RWPE2 (cell line): Measurements from ENCODE around the gene GOLM1.

Source experiments
- ATAC-seq: fragments of 200-7000 bp; cut with Tn5 transposase; 3 replicates; pipeline ENCODE4 v1.9.1; 2021; ENCODE audit warnings: low read depth
- DNase-seq: peaks from one replicate; pipeline ENCODE4 v3.0.0-alpha.2; 2020; ENCODE audit warnings: low spot score
- H3K27ac ChIP-seq: fragments of 450-650 bp; 2 replicates; pipeline ENCODE4 v1.5.1; 2017; ENCODE audit warnings: mild to moderate bottlenecking; ENCODE audit not compliant: poor library complexity, severe bottlenecking
- H3K27me3 ChIP-seq: fragments of 250-450 bp; sonication (Bioruptor Pico); 2 replicates; pipeline ENCODE4 v1.5.1; 2021; ENCODE audit warnings: mild to moderate bottlenecking, moderate library complexity; ENCODE audit not compliant: insufficient read depth, poor library complexity, severe bottlenecking
- H3K36me3 ChIP-seq: fragments of 250-450 bp; sonication (Bioruptor Pico); 2 replicates; pipeline ENCODE4 v1.5.1; 2020; ENCODE audit warnings: low read depth, mild to moderate bottlenecking, moderate library complexity
- H3K4me1 ChIP-seq: fragments of 250-450 bp; sonication (Bioruptor Pico); 2 replicates; pipeline ENCODE4 v1.5.1; 2021; ENCODE audit warnings: mild to moderate bottlenecking, moderate library complexity; ENCODE audit not compliant: insufficient read depth, poor library complexity, severe bottlenecking
- H3K4me3 ChIP-seq: fragments of 250-450 bp; sonication (Bioruptor Pico); 2 replicates; pipeline ENCODE4 v1.5.1; 2021; ENCODE audit warnings: mild to moderate bottlenecking, moderate library complexity; ENCODE audit not compliant: severe bottlenecking
- H3K9me3 ChIP-seq: fragments of 250-450 bp; sonication (Bioruptor Pico); 2 replicates; pipeline ENCODE4 v1.5.1; 2021; ENCODE audit warnings: mild to moderate bottlenecking, moderate library complexity; ENCODE audit not compliant: severe bottlenecking
- TF ChIP-seq, protein P1 (sequence below): fragments of 450-650 bp; IDR thresholded peaks from one replicate; pipeline ENCODE4 v1.5.1; 2017; ENCODE audit warnings: mild to moderate bottlenecking, moderate library complexity; ENCODE audit not compliant: poor library complexity, severe bottlenecking

GOLM1 gene

GRCh38 chr9:86046930-86047341, 52.4 kb downstream of the GOLM1 start:
- Histone ChIP-seq H3K36me3 (no peaks in the 10 kb centered on the region), H3K9me3 (no peaks in the 10 kb centered on the region), H3K4me1 (no peaks in the 10 kb centered on the region), H3K27ac (no peak overlapping the region), H3K4me3 (no peak overlapping the region), H3K27me3 (no peaks in the 10 kb centered on the region)
- TF ChIP-seq, protein P1, sequence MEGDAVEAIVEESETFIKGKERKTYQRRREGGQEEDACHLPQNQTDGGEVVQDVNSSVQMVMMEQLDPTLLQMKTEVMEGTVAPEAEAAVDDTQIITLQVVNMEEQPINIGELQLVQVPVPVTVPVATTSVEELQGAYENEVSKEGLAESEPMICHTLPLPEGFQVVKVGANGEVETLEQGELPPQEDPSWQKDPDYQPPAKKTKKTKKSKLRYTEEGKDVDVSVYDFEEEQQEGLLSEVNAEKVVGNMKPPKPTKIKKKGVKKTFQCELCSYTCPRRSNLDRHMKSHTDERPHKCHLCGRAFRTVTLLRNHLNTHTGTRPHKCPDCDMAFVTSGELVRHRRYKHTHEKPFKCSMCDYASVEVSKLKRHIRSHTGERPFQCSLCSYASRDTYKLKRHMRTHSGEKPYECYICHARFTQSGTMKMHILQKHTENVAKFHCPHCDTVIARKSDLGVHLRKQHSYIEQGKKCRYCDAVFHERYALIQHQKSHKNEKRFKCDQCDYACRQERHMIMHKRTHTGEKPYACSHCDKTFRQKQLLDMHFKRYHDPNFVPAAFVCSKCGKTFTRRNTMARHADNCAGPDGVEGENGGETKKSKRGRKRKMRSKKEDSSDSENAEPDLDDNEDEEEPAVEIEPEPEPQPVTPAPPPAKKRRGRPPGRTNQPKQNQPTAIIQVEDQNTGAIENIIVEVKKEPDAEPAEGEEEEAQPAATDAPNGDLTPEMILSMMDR, result no peak
- ATAC-seq (no peak), DNase-seq (no peak)

DNA sequence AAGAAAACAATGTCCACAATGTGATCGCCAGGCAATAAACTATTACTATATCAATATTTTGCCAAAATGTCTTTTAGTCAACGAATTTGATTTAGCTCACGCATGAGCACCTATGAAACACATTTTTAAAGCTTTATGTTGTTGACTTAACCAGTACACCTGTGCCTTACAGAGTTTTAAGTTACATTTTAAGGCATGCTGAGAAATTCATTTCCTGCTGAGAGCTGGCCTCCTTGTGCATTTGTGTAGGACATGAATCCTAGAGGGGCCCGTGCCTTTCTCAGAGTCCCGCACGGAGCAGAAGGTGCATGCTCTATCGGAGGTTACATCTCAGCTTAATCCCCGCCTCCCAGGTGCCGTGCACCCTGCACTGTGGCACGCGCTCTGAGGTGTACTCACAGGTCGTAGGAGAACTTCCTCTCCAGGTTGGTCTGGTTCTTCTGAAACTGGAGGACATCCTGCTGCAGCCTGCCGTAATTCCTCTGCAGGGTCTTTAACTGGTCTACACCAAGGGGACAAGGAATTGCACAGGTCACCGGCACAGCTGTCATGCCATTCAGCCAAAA, 53.2 kb downstream of the GOLM1 start:
- TF ChIP-seq, protein P1, result no peak
- ATAC-seq (no peak), DNase-seq (no peak)
- no peaks in the 10 kb centered on the region for H3K9me3 ChIP-seq
- H3K36me3 ChIP-seq, result no peaks in the 10 kb centered on the region
- no peaks in the 10 kb centered on the region for H3K4me1 ChIP-seq
- H3K27ac ChIP-seq, result no peak overlapping the region
- no peak overlapping the region for H3K4me3 ChIP-seq
- no peaks in the 10 kb centered on the region for H3K27me3 ChIP-seq

- H3K27me3 ChIP-seq, result no peaks in the 10 kb centered on the region
- H3K36me3 ChIP-seq, result no peaks in the 10 kb centered on the region
- H3K9me3 ChIP-seq, result no peaks in the 10 kb centered on the region
- H3K4me1 ChIP-seq, result no peaks in the 10 kb centered on the region
- H3K27ac ChIP-seq, result no peak overlapping the region
- ATAC-seq (no peak), DNase-seq (no peak)
- H3K4me3 ChIP-seq, result no peak overlapping the region
- TF ChIP-seq, protein P1, result no peak
Observed at GRCh38 chr9:86045654-86046053, 53.7 kb downstream of the GOLM1 start.

GRCh38 chr9:86043999-86044398, 55.4 kb downstream of the GOLM1 start:
- no peaks in the 10 kb centered on the region for H3K27me3 ChIP-seq
- H3K27ac ChIP-seq, result no peak overlapping the region
- H3K4me1 ChIP-seq, result no peaks in the 10 kb centered on the region
- ATAC-seq (no peak), DNase-seq (no peak)
- H3K36me3 ChIP-seq, result 0 out of 2 replicates have a peak, but pooled peaks cover 4% of the 10 kb centered on the region
- TF ChIP-seq, protein P1, result no peak
- H3K4me3 ChIP-seq, result no peak overlapping the region
- no peaks in the 10 kb centered on the region for H3K9me3 ChIP-seq

GRCh38 chr9:86043586-86043985, 55.8 kb downstream of the GOLM1 start:
- Histone ChIP-seq H3K4me1 (no peaks in the 10 kb centered on the region), H3K27me3 (no peaks in the 10 kb centered on the region), H3K4me3 (no peak overlapping the region), H3K9me3 (no peaks in the 10 kb centered on the region), H3K27ac (no peak overlapping the region), H3K36me3 (0 out of 2 replicates have a peak, but pooled peaks cover 4% of the 10 kb centered on the region)
- DNase-seq (no peak), ATAC-seq (no peak)
- TF ChIP-seq, protein P1, result no peak
